ENCODE data around the gene NFIB.

The NFIB gene

GRCh38 chr9:14209399-14210345 lies 104.3 kb downstream of the NFIB start:
- H3K4me3 ChIP-seq (replicated peaks; ENCODE audit: low read depth, low read length), result no peak overlapping the region
- no peak for DNase-seq (ENCODE audit: extremely low read depth, low read depth)
- no peak for TF ChIP-seq CTCF (IDR thresholded peaks at IDR 0.05; ENCODE audit: low read depth, low read length, missing control alignments)

- TF ChIP-seq CTCF (IDR thresholded peaks at IDR 0.05; ENCODE audit: low read depth, low read length, missing control alignments), result no peak
- DNase-seq (ENCODE audit: extremely low read depth, low read depth), result no peak
- H3K4me3 ChIP-seq (replicated peaks; ENCODE audit: low read depth, low read length), result no peak overlapping the region
These were observed 106.5 kb downstream of the NFIB start for GRCh38 chr9:14207352-14207995.

- no peak for DNase-seq (ENCODE audit: extremely low read depth, low read depth)
These were observed 108.5 kb downstream of the NFIB start for GRCh38 chr9:14205463-14205862.

GRCh38 chr9:14203356-14204056 lies 110.4 kb downstream of the NFIB start:
- no peak for TF ChIP-seq CTCF (IDR thresholded peaks at IDR 0.05; ENCODE audit: low read depth, low read length, missing control alignments)
- H3K4me3 ChIP-seq (replicated peaks; ENCODE audit: low read depth, low read length), result no peak overlapping the region
- DNase-seq (ENCODE audit: extremely low read depth, low read depth), result no peak

More at GRCh38 chr9:14205463-14205862, 108.5 kb downstream of the NFIB start:
- TF ChIP-seq CTCF (IDR thresholded peaks at IDR 0.05; ENCODE audit: low read depth, low read length, missing control alignments), result no peak
- H3K4me3 ChIP-seq (replicated peaks; ENCODE audit: low read depth, low read length), result no peak overlapping the region

- no peak for DNase-seq (ENCODE audit: extremely low read depth, low read depth)
- TF ChIP-seq CTCF (IDR thresholded peaks at IDR 0.05; ENCODE audit: low read depth, low read length, missing control alignments), result no peak
- no peak overlapping the region for H3K4me3 ChIP-seq (replicated peaks; ENCODE audit: low read depth, low read length)
These were observed 115.0 kb downstream of the NFIB start for GRCh38 chr9:14198841-14199455.

GRCh38 chr9:14198047-14198840 lies 115.7 kb downstream of the NFIB start:
- no peak overlapping the region for H3K4me3 ChIP-seq (replicated peaks; ENCODE audit: low read depth, low read length)
- no peak for TF ChIP-seq CTCF (IDR thresholded peaks at IDR 0.05; ENCODE audit: low read depth, low read length, missing control alignments)
- no peak for DNase-seq (ENCODE audit: extremely low read depth, low read depth)
